H9 (cell line): ENCODE measurements around the gene RALBP1. TPM values are rescaled to one million over a fixed set of nuclear protein-coding genes. Genes with fewer than 3 reads are reported as not detected.

Source experiments
- DNase-seq: peaks from one replicate; pipeline ENCODE4 v3.0.0-alpha.2; 2017
- H2AFZ ChIP-seq: one replicate; pipeline ENCODE4 v1.6.1; 2013; ENCODE audit warnings: mild to moderate bottlenecking, low read length, control low read depth, moderate library complexity
- H2AK5ac ChIP-seq: 2 replicates; pipeline ENCODE4 v1.6.1; 2013; ENCODE audit warnings: low read length, control low read depth, mixed read lengths; ENCODE audit not compliant: insufficient read length
- H2BK120ac ChIP-seq: one replicate; pipeline ENCODE4 v1.6.1; 2013; ENCODE audit warnings: low read depth, mild to moderate bottlenecking, low read length, control low read depth, inconsistent platforms; ENCODE audit not compliant: poor library complexity, severe bottlenecking
- H2BK12ac ChIP-seq: 2 replicates; pipeline ENCODE4 v1.6.1; 2013; ENCODE audit warnings: low read length, control low read depth, mixed read lengths, low read depth; ENCODE audit not compliant: insufficient read length
- H2BK15ac ChIP-seq: 2 replicates; pipeline ENCODE4 v1.6.1; 2013; ENCODE audit warnings: low read depth, low read length, control low read depth
- H2BK20ac ChIP-seq: one replicate; pipeline ENCODE4 v1.6.1; 2013; ENCODE audit warnings: low read depth, mild to moderate bottlenecking, low read length, control low read depth, inconsistent platforms; ENCODE audit not compliant: poor library complexity, severe bottlenecking
- H2BK5ac ChIP-seq: 2 replicates; pipeline ENCODE4 v1.6.1; 2013; ENCODE audit warnings: low read length, control low read depth, mixed read lengths; ENCODE audit not compliant: insufficient read length
- H3K14ac ChIP-seq: 2 replicates; pipeline ENCODE4 v1.6.1; 2013; ENCODE audit warnings: low read length, control low read depth; ENCODE audit not compliant: insufficient read depth
- H3K18ac ChIP-seq: 2 replicates; pipeline ENCODE4 v1.6.1; 2013; ENCODE audit warnings: low read depth, mild to moderate bottlenecking, mixed read lengths, low read length, control low read depth; ENCODE audit not compliant: insufficient read length
- H3K23ac ChIP-seq: 2 replicates; pipeline ENCODE4 v1.6.1; 2013; ENCODE audit warnings: low read length, control low read depth, mixed read lengths, low read depth; ENCODE audit not compliant: insufficient read length
- H3K23me2 ChIP-seq: 2 replicates; pipeline ENCODE4 v1.6.1; 2013; ENCODE audit warnings: low read depth, mild to moderate bottlenecking, mixed read lengths, low read length, control low read depth; ENCODE audit not compliant: insufficient read length, poor library complexity, severe bottlenecking
- H3K27ac ChIP-seq: 2 replicates; pipeline ENCODE4 v1.5.1; 2013; ENCODE audit warnings: low read length, control low read depth, mixed read lengths, low read depth; ENCODE audit not compliant: insufficient read length
- H3K27me3 ChIP-seq: 2 replicates; pipeline ENCODE4 v1.6.1; 2013; ENCODE audit warnings: low read length, control low read depth, inconsistent platforms; ENCODE audit not compliant: insufficient read depth
- H3K4ac ChIP-seq: 2 replicates; pipeline ENCODE4 v1.6.1; 2013; ENCODE audit warnings: low read depth, mild to moderate bottlenecking, control low read depth, inconsistent platforms, low read length, moderate library complexity
- H3K4me1 ChIP-seq: 2 replicates; pipeline ENCODE4 v1.6.1; 2013; ENCODE audit warnings: low read length, control low read depth, inconsistent platforms; ENCODE audit not compliant: insufficient read depth
- H3K4me2 ChIP-seq: 2 replicates; pipeline ENCODE4 v1.6.1; 2013; ENCODE audit warnings: low read length, control low read depth, mixed read lengths; ENCODE audit not compliant: insufficient read length, insufficient read depth
- H3K56ac ChIP-seq: 2 replicates; pipeline ENCODE4 v1.6.1; 2013; ENCODE audit warnings: low read depth, mild to moderate bottlenecking, mixed read lengths, low read length, control low read depth; ENCODE audit not compliant: insufficient read length
- H3K79me1 ChIP-seq: 2 replicates; pipeline ENCODE4 v1.6.1; 2013; ENCODE audit warnings: low read depth, mild to moderate bottlenecking, moderate library complexity, low read length, control low read depth, inconsistent platforms; ENCODE audit not compliant: insufficient read depth, poor library complexity, severe bottlenecking
- H3K79me2 ChIP-seq: 2 replicates; pipeline ENCODE4 v1.6.1; 2013; ENCODE audit warnings: low read length, control low read depth, inconsistent platforms; ENCODE audit not compliant: insufficient read depth
- H3K9ac ChIP-seq: 2 replicates; pipeline ENCODE4 v1.6.1; 2013; ENCODE audit warnings: low read length, control low read depth, mixed read lengths; ENCODE audit not compliant: insufficient read length; ENCODE audit errors: extremely low read depth
- H3K9me3 ChIP-seq: one replicate; pipeline ENCODE4 v1.6.1; 2013; ENCODE audit warnings: low read depth, low read length, inconsistent platforms; ENCODE audit not compliant: control insufficient read depth
- H3T11ph ChIP-seq: one replicate; pipeline ENCODE4 v1.6.1; 2013; ENCODE audit warnings: mild to moderate bottlenecking, low read length, control low read depth, inconsistent platforms
- H4K20me1 ChIP-seq: one replicate; pipeline ENCODE4 v1.6.1; 2013; ENCODE audit not compliant: control insufficient read depth, insufficient read length, insufficient read depth
- H4K5ac ChIP-seq: 2 replicates; pipeline ENCODE4 v1.6.1; 2013; ENCODE audit warnings: low read depth, mild to moderate bottlenecking, mixed read lengths, low read length, control low read depth; ENCODE audit not compliant: insufficient read length
- H4K8ac ChIP-seq: replicated peaks from 2 replicates; pipeline ENCODE4 v1.6.1; 2013; ENCODE audit warnings: low read length, control low read depth, mixed read lengths, low read depth; ENCODE audit not compliant: insufficient read length
- H4K91ac ChIP-seq: 2 replicates; pipeline ENCODE4 v1.6.1; 2013; ENCODE audit warnings: low read depth, mild to moderate bottlenecking, moderate library complexity, mixed read lengths, low read length, control low read depth; ENCODE audit not compliant: insufficient read length
- H3K27ac Mint-ChIP-seq, 3 experiments: 2 replicates in 2 of 3; 3 replicates in 1 of 3; pipeline ENCODE4 v1.8.0; 2020 to 2021; ENCODE audit warnings: mixed read lengths in 3 of 3, mild to moderate bottlenecking in 1 of 3, moderate library complexity in 1 of 3
- H3K27me3 Mint-ChIP-seq: 2 replicates; pipeline ENCODE4 v1.8.0; 2021; ENCODE audit warnings: low read depth, mild to moderate bottlenecking, moderate library complexity, mixed read lengths
- H3K36me3 Mint-ChIP-seq, 3 experiments: 2 replicates in 2 of 3; 3 replicates in 1 of 3; pipeline ENCODE4 v1.8.0; 2020 to 2021; ENCODE audit warnings: low read depth in 3 of 3, mixed read lengths in 3 of 3; ENCODE audit not compliant: insufficient read depth in 1 of 3
- H3K4me1 Mint-ChIP-seq, 2 experiments: 2 replicates each; pipeline ENCODE4 v1.8.0; 2020; ENCODE audit warnings: mixed read lengths in 2 of 2
- H3K4me3 Mint-ChIP-seq, 2 experiments: 2 replicates in 1 of 2; 3 replicates in 1 of 2; pipeline ENCODE4 v1.8.0; 2020 to 2021; ENCODE audit warnings: mild to moderate bottlenecking in 2 of 2, mixed read lengths in 2 of 2, moderate library complexity in 1 of 2
- H3K9me3 Mint-ChIP-seq, 2 experiments: 2 replicates in 1 of 2; 3 replicates in 1 of 2; pipeline ENCODE4 v1.8.0; 2020; ENCODE audit warnings: mild to moderate bottlenecking in 2 of 2, mixed read lengths in 2 of 2, moderate library complexity in 1 of 2
- CTCF ChIP-seq: fragments of 200-600 bp; sonication (generic); conservative IDR thresholded peaks from 3 replicates; pipeline ENCODE4 v1.8.0; 2021; ENCODE audit warnings: antibody characterized with exemption, mild to moderate bottlenecking
- WGBS: extraction: QIAGEN DNeasy Blood & Tissue Kit; methylation state at CpG from one replicate; pipeline ENCODE4 v1.1.7; 2013; ENCODE audit warnings: missing lambda C conversion rate, low lambda C conversion rate, mixed read lengths; ENCODE audit not compliant: insufficient read length; ENCODE audit errors: extremely low coverage; 5-methylcytosine and 5-hydroxymethylcytosine counted together
- total RNA-seq: library from RNA; stranded (reverse); gene quantifications from 2 replicates; pipeline ENCODE4 v1.2.1, GENCODE V29; 2021

The RALBP1 gene
- total RNA-seq, 1 experiment from 2014 or later = 51.0 TPM

- no peak overlapping the region for H3T11ph ChIP-seq
- no peak overlapping the region for H3K9ac ChIP-seq
- H3K79me2 ChIP-seq = no peaks in the 10 kb centered on the region
- no peak overlapping the region for H3K18ac ChIP-seq
- H3K9me3 ChIP-seq = no peaks in the 10 kb centered on the region
- Mint-ChIP-seq H3K9me3 (no peaks in the 10 kb centered on the region), H3K27ac (no peak overlapping the region), H3K27me3 (no peaks in the 10 kb centered on the region), H3K4me1 (no peaks in the 10 kb centered on the region), H3K4me3 (no peak overlapping the region), H3K36me3 (peaks cover 1 to 21% (median 7%) of the 10 kb centered on the region in 3 experiments; a peak in 5 of 7 replicates)
- no peak overlapping the region for H2AK5ac ChIP-seq
- no peak overlapping the region for H2BK12ac ChIP-seq
- no peak overlapping the region for H3K4ac ChIP-seq
- H2AFZ ChIP-seq = no peak overlapping the region
- H2BK5ac ChIP-seq = no peak overlapping the region
- H3K79me1 ChIP-seq = no peaks in the 10 kb centered on the region
- H4K8ac ChIP-seq = no peak overlapping the region
- H4K20me1 ChIP-seq = no peaks in the 10 kb centered on the region
- no peak for DNase-seq
- WGBS = no CpG with 5 or more reads among the region's 1 CpG
- no peaks in the 10 kb centered on the region for H3K27me3 ChIP-seq
- H3K27ac ChIP-seq = no peak overlapping the region
- no peak overlapping the region for H3K4me2 ChIP-seq
- no peak overlapping the region for H2BK20ac ChIP-seq
- H2BK15ac ChIP-seq = no peak overlapping the region
- no peak overlapping the region for H3K23ac ChIP-seq
- no peak overlapping the region for H4K5ac ChIP-seq
- H3K14ac ChIP-seq = no peak overlapping the region
- H3K56ac ChIP-seq = no peak overlapping the region
- no peak overlapping the region for H2BK120ac ChIP-seq
- TF ChIP-seq CTCF = no peak
- H3K23me2 ChIP-seq = no peaks in the 10 kb centered on the region
- H3K4me1 ChIP-seq = no peaks in the 10 kb centered on the region
- H4K91ac ChIP-seq = no peak overlapping the region
Observed at GRCh38 chr18:9519399-9519798, 44.1 kb downstream of the RALBP1 start.
